Measurements from ENCODE around the gene SIRT7.
A peak's percentile ranks its signal among the peaks of the same experiment; 100 is the strongest.
"Not testable (repeated sequence)": the region's sequence is repeated elsewhere in the genome, so short reads cannot be mapped to it uniquely, and the experiment has no call there.

Gene SIRT7

DNA sequence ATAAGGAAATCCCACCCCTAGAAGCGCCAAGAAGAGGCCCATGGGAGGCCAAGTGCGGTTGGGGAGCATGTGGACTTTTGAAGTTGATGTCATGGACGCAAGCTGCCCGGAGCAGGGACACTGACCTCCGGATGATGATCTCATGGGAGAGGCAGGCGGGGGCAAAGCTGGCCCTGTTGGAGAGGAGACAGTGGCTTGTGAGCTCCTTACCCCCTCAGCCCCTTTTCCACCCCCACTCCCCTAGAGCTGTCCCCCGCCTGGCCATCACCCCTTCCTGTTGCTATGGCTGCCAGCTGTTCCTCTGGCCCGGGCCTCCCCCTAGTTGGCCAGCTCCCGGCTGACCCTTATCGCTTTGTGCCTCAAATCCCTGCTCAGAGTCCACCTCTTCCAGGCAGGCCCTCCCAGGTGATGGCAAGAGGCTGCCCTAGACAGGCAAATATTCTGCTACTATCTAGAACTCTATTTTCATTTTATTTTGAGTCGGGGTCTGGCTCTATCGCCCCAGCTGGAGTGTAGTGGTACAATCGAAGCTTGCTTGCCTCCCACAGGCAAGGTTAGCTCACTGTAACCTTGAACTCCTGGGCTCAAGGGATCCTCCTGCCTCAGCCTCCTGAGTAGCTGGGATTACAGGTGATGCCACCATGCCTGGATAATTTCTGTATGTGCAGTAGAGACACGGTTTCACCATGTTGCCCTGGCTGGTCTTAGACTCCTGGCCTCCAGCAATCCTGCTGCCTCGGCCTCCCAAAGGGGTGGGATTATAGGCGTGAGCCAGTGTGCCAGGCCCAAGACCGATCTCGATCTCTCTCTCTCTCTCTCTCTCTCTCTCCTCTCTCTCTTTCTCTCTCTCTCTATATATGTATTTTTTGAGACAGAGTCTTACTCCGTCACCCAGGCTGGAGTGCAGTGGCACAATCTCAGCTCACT, 36.4 kb upstream of the SIRT7 start:
- no peak for DNase-seq

DNA sequence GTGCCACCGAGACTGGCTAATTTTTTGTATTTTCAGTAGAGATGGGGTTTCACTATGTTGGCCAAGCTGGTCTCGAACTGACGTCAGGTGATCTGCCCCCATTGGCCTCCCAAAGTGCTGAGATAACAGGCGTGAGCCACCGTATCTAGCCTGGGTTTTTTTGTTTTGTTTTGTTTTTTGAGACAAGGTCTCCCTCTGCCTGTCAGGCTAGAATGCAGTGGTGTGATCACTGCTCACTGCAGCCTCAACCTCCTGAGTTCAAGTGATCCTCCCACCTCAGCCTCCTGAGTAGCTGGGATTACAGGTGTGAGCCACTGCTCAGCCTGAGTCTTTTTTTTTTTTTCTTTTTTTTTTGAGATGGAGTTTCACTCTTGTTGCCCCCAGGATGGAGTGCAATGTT, 35.5 kb upstream of the SIRT7 start:
- not testable (repeated sequence) for DNase-seq

GRCh38 chr17:81952792-81953228, 34.8 kb upstream of the SIRT7 start:
- DNase-seq: no peak

DNA sequence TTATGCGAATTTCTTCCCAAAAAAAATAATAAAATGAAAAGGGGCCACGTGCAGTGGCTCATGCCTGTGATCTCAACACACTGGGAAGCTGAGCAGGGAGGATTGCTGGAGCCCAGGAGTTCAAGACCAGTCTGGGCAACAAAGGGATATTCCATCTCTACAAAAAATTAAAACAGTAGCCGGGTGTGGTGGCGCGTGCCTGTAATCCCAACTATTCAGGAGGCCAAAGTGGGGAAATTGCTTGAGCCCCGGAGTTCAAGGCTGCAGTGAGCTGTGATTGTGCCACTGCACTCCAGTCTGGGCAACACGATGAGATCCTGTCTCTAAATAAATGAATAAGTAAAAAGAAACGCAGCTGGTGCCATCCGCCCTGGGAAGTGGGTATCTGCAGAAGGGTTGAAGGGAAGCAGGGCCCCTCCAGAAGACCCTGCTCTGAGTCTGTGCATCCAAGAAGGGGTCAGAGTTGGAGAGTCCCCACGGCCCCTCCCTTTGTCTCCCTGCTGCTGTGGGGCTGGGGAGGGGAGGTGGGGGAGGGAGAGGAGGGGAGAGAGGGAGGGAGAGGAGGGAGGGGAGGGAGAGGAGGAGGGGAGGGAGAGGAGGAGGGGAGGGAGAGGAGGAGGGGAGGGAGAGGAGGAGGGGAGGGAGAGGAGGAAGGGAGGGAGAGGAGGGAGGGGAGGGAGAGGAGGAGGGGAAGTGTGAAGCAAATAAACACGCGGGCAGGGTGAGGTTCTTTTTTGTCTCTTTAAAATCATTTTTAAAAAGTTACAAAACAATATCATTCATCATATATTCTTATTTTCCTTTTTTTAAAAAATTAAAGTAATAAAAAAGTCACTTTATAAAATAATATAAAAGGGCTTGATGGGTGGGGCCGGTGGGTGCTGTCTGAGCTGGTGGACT, 34.1 kb upstream of the SIRT7 start:
- DNase-seq: no peak

DNA sequence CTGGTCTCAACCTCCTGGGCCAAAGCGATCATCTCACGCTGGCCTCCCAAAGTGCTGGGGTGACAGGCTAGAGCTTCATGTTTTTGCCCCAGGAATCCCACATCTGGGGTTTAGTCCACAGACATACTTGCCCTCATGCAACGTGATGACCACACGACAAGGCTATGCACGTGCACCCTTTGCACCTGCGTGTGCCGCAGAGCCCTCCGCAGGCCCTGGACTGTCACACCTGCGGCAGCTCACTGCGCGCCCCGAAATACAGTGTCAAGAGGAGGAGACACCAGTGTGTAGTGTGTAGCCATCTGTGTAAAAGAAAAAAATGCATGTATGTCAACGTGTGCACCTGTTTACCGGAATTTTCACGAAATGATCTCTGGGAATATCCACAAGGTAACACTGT, 32.5 kb upstream of the SIRT7 start:
- no peak for DNase-seq

DNA sequence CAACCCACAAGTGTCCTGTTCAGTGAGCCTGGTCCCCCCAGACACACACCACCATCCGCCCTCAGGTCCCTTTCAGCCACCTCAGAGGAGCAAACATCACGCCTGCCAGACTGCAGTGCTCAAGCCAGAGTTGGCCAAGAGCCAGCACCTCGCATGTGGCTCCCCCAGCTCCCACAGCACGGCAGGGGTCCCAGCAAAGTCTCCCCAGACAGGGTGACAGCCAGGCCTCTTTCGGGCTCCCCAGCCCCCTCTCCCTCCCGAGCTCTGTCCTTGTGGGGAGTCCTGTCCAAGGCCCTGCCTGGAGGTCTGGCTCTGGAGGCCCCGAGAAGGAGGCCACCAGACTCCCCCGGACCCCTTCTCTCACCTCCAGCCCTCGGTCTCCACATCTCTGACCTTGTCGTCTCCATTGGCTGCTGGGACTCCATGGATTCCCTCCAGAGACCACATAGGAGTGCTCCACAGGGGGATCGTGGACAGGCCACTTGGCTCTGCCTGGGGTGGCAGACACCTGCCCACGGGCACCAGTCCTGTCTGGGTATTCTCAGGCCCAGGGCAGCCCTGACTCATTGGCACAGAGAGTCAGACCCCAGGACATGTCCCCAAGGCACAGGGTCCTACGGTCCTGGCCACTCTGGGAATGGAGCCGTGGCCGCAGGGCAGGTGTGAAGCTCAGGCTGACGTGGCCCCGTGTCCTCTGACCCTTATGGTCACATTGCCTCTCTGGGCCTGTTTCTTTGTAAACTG, 30.8 kb upstream of the SIRT7 start:
- DNase-seq: no peak

DNA sequence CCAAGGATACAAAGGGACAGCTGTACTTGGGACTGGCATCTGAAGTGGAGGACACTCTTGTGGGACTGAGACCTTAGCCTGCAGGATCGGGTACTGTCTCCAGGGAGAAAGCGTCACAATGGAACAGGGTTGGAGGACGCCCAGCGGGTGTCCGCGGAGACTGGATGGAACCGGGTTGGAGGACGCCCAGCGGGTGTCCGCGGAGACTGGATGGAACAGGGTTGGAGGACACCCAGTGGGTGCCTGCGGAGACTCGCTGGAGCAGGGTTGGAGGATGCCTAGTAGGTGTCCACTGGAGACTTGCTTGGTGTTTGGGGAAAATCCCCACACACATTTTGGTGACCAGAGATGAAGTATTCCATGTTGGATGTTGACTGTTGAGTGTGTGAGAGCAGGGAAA, 29.2 kb upstream of the SIRT7 start, which contains the start of gene MYADML2:
Gene MYADML2, minus strand, starts transcription at position 45 of the 400 bp plus-strand sequence. CDS start 5,492 bp downstream, outside the sequence.
- DNase-seq: no peak

GRCh38 chr17:81944858-81945257, 26.9 kb upstream of the SIRT7 start:
- no peak for DNase-seq

- no peak for DNase-seq
Observed at GRCh38 chr17:81942167-81942553, 24.2 kb upstream of the SIRT7 start.

DNA sequence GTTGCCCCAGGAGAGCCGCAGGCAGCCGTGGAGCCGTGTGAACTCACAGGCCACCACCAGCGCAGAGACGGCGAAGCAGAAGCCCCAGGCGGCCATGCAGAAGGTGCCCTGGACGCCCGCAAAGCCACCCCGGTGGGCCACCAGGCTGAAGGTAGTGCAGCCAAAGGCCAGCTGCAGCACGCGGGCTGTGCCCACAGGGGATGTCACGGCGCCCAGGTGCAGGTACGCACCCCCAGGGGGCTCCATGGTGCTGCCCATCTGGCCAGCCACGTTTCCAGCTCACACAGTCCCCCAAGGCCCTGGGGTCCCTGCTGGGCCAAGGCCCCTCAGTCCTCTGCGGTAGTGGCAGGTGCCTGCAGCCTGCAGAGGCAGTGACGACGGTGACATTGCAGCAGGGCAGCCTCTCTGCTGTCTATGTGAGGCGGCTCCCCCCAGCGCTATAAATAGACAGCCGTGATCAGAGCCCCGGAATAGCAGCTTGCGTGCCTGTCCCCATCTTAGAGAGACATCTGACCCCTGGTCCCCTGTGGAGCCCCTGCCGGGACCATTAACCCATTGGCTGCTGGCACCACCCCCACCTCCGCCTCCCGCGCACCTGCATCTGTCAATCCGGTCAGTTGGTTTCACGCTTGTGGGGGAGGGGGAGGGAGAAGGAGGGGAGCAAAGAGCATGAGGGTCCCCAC, 23.6 kb upstream of the SIRT7 start:
- peak; percentile 16 for DNase-seq

- no peak for DNase-seq
Observed at GRCh38 chr17:81940538-81941483, 22.8 kb upstream of the SIRT7 start.

DNA sequence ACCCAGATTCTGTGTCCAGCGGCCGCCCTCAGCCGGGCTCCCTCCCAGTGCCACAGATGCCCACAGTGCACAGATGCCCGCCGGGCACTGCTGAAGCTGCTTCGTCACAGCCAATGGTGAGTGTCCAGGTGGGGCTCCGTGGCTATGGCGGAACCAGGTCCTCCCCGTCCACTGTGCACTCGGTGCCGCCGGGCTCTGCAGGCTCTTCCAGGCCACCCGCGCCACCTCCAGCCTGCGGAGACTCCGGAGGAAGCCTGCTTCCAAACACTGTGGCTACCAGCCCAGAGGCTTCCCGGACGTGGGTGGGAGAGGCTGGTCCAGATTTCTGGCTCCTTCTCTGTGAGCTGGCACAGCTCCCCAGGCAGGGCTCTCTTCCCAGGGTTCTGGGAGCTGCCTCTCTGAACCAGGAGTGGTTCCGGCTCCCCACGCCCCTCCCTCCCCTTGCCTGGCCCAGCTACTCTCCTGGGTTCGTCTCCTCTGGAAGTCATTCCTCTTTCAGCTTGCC, 22.0 kb upstream of the SIRT7 start:
- no peak for DNase-seq

DNA sequence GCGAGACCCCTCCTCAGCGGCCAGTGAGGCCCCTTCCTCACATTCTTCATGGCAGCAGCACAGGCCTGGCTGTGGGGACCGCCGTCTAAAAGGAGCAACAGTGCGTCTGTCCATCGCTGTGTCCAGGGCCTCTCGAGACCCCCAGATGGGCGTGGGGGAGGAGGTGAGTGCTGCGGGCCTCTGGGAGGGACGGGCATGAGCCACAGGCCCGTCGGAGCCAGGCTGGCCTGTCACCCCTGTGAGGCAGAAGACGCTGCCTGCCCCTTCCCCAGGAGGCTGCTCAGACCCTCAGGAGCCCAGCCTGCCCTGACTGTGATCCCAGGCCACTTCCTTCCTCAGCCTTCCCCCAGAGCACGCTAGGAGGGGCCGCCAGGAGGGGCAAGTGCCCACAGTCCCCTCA, 21.2 kb upstream of the SIRT7 start:
- no peak for DNase-seq

GRCh38 chr17:81935709-81936084, 17.7 kb upstream of the SIRT7 start:
- no peak for DNase-seq

GRCh38 chr17:81934850-81935708, 17.1 kb upstream of the SIRT7 start:
- DNase-seq: no peak

DNA sequence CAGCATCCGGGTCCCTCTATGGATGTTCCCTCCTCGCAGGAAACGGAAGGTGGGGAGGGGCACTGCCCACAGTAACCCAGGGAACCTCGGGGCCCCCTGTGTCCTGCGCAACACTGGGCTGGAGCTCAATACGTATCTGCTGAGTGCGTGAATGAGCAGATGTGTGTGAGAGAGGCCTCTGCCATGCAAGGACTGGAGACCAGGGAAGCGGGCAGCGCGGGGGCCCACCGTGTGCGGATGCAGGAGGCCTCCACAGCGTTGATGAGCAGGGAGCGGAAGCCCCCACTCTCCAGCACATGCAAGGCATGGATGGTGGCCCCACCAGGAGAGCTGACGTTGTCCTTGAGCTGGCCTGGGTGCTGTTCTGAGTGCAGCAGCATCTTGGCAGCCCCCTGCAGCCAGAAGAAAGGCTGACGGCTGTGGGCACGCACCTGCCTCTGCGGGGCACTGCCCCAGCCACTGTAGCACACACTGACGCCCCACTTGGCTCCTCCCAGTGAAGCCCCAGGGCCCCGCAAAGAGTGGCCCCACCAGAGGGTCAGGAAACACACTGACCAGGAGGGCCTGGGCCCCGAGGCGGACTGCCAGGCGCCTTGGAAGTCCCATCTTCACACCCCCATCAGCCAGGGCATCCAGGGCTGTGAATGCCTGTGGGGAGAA, 16.3 kb upstream of the SIRT7 start:
- DNase-seq: no peak

DNA sequence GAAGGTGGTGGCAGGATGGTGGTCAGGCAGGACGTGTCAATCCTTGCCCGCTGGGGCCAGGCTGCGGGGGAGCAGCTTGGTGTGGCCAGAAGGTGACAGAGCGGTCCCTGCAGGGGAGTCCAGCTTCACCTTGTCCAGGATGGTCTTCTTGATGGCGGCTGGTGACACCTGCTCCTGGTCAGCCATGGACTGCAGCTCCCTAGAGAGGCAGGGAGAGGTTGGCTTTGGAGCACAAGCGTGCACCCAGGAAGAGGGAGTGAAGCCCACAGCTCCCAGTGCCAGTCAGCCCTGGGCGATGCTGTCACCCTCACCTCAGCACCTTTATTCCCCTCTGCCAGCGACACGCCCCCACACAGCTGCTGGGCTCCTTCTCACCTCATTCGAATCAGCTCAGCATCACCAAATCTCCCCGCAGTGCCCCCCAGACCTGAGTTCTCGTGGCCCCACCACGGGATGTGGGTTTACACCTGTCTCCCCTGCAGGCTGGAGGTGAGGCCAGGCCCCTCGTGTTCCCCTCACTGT, 15.3 kb upstream of the SIRT7 start:
- DNase-seq: peak; percentile 16

GRCh38 chr17:81932333-81932983, 14.5 kb upstream of the SIRT7 start:
- DNase-seq: no peak

Measured in activated T-cell treated with anti-CD3 and anti-CD28 coated beads, Interleukin-2, amount 50 U/mL, for 1 hour (primary cell).